GM12892 (cell line): ENCODE results near the gene CAMKMT.

Source experiments
- DNase-seq: peaks from one replicate; pipeline ENCODE4 v3.0.0; 2011; ENCODE audit not compliant: insufficient read length
- FAIRE-seq: peaks from 2 replicates; lab custom pipeline; 2011; peaks lifted over from hg19 to GRCh38; lab: Jason Lieb, UNC
- POLR2A ChIP-seq: IDR thresholded peaks from 2 replicates; pipeline ENCODE4 v1.6.1; 2011; ENCODE audit warnings: low read depth, low read length, control low read depth
- POLR2AphosphoS5 ChIP-seq: IDR thresholded peaks from 2 replicates; pipeline ENCODE4 v1.6.1; 2011; ENCODE audit warnings: low read depth, low read length, control low read depth
- TAF1 ChIP-seq: IDR thresholded peaks from 2 replicates; pipeline ENCODE4 v1.6.1; 2011; ENCODE audit warnings: low read depth, mild to moderate bottlenecking, control low read depth, low read length, borderline replicate concordance

Gene CAMKMT

DNA sequence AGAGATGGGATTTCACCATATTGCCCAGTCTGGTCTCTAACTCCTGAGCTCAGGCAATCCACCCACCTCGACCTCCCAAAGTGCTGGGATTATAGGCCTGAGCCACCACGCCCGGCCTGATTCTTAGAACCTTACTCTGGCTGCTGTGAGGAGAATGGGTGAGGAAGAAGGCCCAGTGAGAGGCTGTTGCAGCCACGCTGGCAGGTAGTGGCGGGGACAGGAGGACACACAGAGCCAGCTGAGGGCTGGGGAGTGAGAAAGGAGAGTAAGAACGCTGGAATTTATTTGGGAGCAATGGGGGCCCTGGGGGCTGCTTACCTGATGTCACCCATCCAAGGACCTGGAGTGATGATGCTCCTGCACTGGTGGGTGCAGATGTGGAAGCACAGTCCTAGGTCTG is 425.9 kb downstream of the CAMKMT start:
- no peak for TF ChIP-seq POLR2AphosphoS5
- TF ChIP-seq POLR2A, result no peak
- no peak for TF ChIP-seq TAF1
- no peak for FAIRE-seq
- no peak for DNase-seq

DNA sequence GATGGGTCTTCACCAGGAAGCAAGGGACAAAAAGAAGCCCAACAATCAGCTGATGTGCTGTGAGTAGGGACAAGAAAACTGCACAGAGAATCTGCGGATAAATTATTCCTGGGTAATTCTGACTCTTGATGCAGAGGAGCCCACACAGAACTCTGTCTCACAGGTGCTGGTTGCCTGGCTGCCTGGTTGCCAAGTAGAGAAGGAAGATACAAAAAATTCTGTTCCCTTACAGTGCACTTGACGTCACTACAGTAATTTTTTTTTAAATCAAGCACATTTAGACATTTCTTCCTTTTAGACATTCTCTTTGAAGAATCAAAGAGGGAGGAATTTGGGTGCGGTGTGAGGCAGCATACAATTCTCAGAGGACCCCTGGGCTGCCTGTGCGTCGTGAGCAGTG is 427.7 kb downstream of the CAMKMT start:
- DNase-seq (no peak), FAIRE-seq (no peak)
- no peak for TF ChIP-seq POLR2AphosphoS5

DNA sequence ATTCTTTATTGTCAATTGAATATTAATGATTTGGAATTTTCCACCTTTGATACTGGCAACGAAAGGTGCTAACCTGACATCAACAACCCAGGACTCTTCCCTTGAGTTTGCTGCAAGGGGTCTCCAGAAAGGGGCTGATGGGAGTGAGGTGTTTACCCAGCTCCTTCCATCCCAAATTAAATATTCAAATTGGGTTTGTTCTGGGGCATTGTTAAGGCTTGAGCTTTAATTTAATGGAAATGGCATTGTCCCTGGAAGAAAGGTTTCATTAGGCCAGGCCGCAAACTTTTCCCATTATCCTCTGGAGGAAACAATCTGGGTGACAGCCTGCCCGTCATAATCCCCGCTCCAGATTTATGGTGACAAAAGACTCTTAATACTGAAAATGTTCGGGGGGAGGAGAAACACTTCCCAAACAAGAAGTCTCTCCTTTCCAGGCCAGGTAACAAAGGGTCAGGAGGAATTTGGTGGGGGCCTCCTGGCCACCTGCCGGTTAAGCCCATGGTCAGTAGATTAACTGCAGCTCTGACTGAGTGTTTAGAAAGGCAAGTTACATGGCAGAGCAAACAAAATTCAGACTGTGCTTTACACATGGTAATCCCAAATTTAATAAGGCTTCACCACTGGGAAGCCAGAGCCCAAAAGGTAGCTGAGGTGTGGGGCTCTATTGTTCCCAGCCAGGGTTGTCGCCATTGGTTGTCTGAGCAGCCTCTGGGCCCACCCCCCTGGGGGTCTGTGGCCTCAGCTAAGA is 428.4 kb downstream of the CAMKMT start:
- TF ChIP-seq TAF1 (no peak), POLR2A (no peak), POLR2AphosphoS5 (no peak)
- no peak for FAIRE-seq
- DNase-seq, result no peak

DNA sequence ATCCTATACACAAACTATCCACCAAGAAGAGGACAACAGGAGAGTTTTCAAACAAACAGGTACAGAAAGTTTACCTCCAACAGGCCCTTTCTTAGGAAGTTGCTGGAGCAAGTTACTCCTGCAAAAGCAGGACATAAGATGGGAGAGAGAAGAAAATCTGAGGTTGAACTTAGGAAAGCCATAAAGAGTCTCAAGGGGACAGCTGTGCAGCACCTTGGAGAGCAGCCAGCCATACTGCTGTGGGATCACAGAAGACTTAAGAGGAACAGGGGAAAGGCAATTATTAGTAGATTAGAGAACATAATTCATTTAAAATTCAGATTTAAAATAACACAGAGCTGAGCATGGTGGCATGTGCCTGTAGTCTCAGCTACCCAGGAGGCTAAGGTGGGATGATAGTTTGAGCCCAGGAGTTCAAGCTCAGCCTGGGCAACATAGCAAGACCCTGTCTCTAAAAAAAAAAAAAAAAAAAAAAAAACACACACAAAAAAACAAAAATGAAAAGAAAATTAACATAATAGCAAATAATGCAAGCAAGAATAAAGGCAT is 431.6 kb downstream of the CAMKMT start:
- TF ChIP-seq POLR2A (no peak), TAF1 (no peak), POLR2AphosphoS5 (no peak)
- DNase-seq (no peak), FAIRE-seq (no peak)

DNA sequence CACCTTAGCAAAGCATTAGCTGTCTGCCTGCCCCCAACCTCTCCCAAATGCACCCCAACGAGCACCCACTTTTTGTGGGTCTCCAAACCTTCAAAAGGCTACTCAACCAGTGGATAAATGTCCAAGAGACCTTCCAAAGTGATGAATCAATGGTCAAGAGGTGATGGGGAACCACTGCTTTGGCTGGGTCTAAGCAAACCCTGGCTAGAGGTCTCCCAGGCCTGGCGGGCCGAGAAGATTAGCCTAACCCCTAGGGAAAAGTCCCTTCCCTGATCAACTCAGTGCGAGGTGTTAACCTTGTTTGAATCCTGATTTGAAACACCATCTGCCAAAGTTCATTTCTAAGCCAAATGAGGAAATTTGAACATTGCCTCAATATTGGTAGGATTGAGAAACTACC is 435.0 kb downstream of the CAMKMT start:
- no peak for FAIRE-seq
- DNase-seq, result no peak
- no peak for TF ChIP-seq TAF1
- no peak for TF ChIP-seq POLR2A
- no peak for TF ChIP-seq POLR2AphosphoS5

DNA sequence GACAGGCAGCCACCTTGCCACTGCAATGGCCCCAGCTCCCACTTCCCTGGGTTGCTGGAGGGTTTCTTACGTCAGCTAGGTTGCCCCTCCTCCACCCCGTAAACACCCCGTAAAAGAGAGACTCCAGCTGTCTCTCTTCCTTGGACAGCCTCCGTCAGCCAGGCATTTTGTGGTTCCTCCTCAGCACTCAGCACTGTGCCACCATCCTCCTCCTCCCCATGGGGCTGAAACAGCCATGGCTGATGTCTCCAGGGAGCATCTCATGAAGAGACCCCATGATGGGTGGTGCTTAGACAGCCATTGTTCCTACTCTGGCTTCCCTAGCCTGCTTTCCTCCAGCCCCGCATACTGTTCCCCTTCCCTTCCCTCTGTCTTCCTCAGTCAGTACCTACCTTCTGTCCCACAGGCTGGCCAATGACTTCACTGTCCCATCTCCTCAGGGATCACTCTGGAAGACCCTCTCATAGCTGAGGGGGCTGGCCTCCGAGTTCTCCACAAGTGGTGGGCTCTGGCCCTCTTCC is 436.5 kb downstream of the CAMKMT start:
- no peak for DNase-seq
- no peak for FAIRE-seq
- TF ChIP-seq POLR2A (no peak), TAF1 (no peak), POLR2AphosphoS5 (no peak)

DNA sequence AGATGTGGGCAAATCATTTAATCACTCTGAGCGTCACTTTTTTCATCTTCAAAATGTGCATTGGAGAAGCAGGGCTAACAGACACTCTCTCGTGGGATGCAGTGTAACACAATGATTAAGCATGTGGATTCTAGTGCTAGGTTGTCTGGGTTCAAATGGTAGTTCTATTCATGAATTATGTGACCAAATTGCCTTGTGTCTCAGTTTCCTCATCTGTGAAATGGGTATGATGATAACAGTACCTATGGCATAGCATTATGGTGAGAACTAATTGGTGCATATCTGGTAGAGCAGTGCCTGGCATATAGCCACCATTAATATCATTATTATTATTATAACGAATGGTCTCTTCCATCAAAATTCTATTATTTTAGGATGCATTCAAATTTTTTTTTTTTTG is 437.4 kb downstream of the CAMKMT start:
- TF ChIP-seq POLR2A (no peak), TAF1 (no peak), POLR2AphosphoS5 (no peak)
- FAIRE-seq (no peak), DNase-seq (no peak)

DNA sequence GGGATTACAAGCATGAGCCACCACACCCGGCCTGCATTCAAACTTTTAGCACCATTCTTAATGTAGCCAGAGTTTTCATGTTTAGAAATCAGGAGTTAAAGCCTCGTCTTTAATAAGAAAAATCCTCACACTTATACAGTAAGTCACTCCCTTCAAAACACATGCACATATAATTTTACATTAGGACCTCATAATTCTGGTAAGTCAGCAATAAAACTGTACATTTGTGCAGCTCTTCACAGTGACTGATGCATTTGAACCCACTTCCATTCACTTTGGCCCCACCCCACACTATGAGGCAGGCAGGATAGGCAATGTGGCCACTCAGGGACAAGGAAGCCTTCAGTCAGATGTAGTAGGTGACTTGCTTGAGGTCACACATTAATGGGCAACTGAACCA is 438.0 kb downstream of the CAMKMT start:
- FAIRE-seq (no peak), DNase-seq (no peak)
- TF ChIP-seq TAF1, result no peak
- TF ChIP-seq POLR2A, result no peak
- no peak for TF ChIP-seq POLR2AphosphoS5

DNA sequence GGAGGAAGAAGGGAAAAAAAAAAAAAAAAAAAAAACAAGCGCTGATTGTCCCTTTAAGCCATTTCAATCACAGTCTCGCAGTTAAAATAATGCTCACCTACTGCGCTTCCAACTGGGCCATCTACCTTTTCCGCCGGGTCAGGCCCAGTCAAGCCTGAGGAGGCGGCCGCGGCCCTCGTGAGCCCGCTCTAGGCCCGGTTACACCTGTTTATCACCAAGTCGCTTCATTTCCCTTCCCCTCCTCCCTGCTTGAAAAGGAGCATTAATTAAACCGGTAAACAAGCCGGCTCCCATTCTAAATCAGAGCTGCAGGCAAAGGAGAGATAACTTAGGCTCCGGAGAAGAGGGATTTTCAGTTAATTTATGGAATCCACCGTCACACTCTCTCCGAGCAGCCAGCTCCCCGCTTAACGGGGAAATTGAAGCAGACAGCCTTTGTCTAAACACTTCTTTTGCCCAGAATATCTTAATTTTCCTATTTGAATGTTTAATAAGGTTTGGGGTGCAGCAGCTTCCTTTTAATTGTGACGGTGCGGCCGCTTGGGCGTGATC is 439.6 kb downstream of the CAMKMT start:
- DNase-seq (no peak), FAIRE-seq (no peak)

DNA sequence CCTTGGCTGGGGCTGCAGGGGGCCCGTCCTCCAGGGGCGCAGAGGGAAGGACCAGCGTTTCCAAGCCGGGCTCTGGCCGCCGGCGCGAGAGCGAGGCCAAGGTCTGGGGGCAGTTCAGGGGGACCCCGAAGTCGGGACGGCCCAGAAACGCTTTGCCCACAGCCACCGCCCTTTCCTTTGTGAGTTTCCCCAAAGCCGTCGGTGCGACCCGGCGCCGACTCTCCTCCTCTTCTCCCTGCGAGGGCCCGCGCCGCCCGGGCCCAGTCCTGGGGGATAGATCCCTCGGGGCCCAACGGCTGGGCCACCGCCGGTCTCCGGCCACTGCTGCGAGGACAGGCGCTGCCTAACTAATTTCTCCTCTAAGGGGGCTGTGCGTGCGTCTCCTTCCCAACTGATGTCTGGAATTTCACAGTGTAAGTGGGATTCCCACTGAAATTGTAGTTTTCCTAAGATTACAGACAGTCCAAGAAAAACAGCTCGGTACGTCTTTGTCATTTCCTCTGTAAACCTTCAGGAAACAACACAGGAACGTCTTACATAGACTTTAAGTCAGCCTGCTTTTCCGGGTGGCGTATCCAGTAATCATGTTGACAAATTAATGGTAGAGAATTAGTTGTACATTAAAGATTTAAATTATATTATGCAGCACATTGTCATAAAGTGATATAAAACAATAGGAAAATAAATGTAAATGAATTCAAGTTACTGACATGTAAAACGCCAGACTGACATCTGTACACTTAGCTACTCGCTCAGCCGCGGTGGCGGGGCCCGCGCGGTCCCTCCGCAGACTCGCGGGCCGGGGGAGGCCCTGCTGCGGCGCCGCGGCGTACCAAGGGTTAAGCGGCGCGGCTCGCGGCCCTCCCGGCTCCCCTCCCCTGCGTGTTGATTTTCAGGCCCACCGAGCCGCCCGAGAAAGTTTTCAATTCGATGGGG is 440.4 kb downstream of the CAMKMT start:
- no peak for DNase-seq
- no peak for FAIRE-seq

More for the DNA sequence above, 439.6 kb downstream of the CAMKMT start:
- no peak for TF ChIP-seq TAF1
- no peak for TF ChIP-seq POLR2A
- TF ChIP-seq POLR2AphosphoS5, result no peak

DNA sequence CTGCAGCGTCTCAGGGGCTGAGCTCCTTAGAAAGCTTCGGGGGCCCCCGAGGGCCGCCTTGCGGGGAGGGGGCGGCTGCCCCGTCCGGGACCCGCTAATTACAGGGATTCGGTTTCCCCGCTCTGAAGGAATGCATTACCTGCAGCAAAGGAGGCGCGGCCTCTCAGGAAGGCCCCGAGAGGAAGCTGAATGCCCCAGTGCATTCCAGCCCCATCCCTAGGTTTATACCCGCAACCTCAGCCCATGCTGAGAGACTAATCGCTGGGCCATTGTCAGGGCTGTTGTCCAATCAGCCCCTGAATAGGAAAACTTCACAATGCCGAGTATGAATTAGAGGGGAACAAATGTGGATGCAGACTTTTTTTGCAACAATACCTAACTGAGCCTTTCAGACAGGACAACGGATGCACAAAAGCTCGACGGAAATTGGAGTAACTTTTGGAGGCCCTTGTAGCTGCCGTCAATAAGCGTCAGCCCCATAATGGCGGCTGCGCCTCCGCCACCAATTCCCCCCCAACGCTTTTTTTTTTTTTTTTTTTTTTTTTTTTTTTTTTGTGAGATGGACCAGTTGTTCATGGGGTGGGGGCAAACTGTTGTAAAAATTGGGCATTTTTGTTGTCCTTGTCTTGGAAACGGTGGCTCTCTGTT is 441.2 kb downstream of the CAMKMT start:
- FAIRE-seq (no peak), DNase-seq (no peak)
- TF ChIP-seq POLR2A (no peak), TAF1 (no peak), POLR2AphosphoS5 (no peak)

More for the DNA sequence above, 440.4 kb downstream of the CAMKMT start:
- no peak for TF ChIP-seq POLR2AphosphoS5
- no peak for TF ChIP-seq TAF1
- TF ChIP-seq POLR2A, result no peak
